Endothelial cell (in vitro differentiated cells): ENCODE data around the gene RHOF. TPM values are rescaled to one million over a fixed set of nuclear protein-coding genes. Genes with fewer than 3 reads are reported as not detected.

Source experiments
- DNase-seq: peaks from one replicate; pipeline ENCODE4 v3.0.0; 2021; ENCODE audit warnings: low spot score
- H3K27ac Mint-ChIP-seq: one replicate; pipeline ENCODE4 v1.8.0; 2021; ENCODE audit warnings: mixed read lengths, inconsistent platforms; ENCODE audit not compliant: unreplicated experiment
- H3K27me3 Mint-ChIP-seq: one replicate; pipeline ENCODE4 v1.8.0; 2021; ENCODE audit warnings: mild to moderate bottlenecking, moderate library complexity, mixed read lengths, inconsistent platforms; ENCODE audit not compliant: unreplicated experiment
- H3K36me3 Mint-ChIP-seq: one replicate; pipeline ENCODE4 v1.8.0; 2021; ENCODE audit warnings: mild to moderate bottlenecking, low read depth, mixed read lengths, inconsistent platforms; ENCODE audit not compliant: unreplicated experiment
- H3K4me1 Mint-ChIP-seq: one replicate; pipeline ENCODE4 v1.8.0; 2021; ENCODE audit warnings: mild to moderate bottlenecking, mixed read lengths, inconsistent platforms; ENCODE audit not compliant: unreplicated experiment
- H3K4me3 Mint-ChIP-seq: one replicate; pipeline ENCODE4 v1.8.0; 2021; ENCODE audit warnings: mild to moderate bottlenecking, mixed read lengths, inconsistent platforms; ENCODE audit not compliant: unreplicated experiment
- H3K9me3 Mint-ChIP-seq: one replicate; pipeline ENCODE4 v1.8.0; 2021; ENCODE audit warnings: mixed read lengths, inconsistent platforms; ENCODE audit not compliant: unreplicated experiment
- total RNA-seq: library from RNA; stranded (reverse); fragmentation: NEBNext Ultra II Directional; extraction: Animal tissue kit (Norgen Biotek cat#: 25700); gene quantifications from one replicate; pipeline ENCODE4 v1.2.1, GENCODE V29; 2021; ENCODE audit not compliant: unreplicated experiment
- TF ChIP-seq, protein P1 (sequence below): fragments of 200-600 bp; sonication (generic); IDR thresholded peaks from one replicate; pipeline ENCODE4 v1.5.0; 2021; ENCODE audit warnings: antibody characterized with exemption; ENCODE audit not compliant: unreplicated experiment

Gene RHOF
- total RNA-seq, 1 donor from 2014 or later: 25.7 TPM

DNA sequence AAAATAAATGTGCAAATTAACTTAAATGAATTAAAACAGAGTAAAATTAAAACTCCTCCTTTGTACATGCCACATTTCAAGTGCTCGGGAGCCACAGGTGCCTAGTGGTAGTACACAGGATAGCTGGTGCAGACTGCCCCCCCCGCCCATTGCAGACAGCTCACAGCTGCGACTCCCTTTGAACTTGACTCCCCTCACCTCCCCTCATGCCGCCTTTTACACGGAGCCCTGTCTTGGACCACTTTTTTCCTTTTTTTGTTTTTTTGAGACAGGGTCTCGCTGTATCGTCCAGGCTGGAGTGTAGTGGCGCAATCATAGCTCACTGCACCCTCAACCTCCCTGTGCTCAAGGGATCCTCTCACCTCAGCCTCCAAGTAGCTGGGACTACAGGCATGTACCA is 21.8 kb upstream of the RHOF start:
- TF ChIP-seq, protein P1, sequence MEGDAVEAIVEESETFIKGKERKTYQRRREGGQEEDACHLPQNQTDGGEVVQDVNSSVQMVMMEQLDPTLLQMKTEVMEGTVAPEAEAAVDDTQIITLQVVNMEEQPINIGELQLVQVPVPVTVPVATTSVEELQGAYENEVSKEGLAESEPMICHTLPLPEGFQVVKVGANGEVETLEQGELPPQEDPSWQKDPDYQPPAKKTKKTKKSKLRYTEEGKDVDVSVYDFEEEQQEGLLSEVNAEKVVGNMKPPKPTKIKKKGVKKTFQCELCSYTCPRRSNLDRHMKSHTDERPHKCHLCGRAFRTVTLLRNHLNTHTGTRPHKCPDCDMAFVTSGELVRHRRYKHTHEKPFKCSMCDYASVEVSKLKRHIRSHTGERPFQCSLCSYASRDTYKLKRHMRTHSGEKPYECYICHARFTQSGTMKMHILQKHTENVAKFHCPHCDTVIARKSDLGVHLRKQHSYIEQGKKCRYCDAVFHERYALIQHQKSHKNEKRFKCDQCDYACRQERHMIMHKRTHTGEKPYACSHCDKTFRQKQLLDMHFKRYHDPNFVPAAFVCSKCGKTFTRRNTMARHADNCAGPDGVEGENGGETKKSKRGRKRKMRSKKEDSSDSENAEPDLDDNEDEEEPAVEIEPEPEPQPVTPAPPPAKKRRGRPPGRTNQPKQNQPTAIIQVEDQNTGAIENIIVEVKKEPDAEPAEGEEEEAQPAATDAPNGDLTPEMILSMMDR: no peak
- H3K4me3 Mint-ChIP-seq: no peak overlapping the region
- peaks cover 29% of the 10 kb centered on the region for H3K36me3 Mint-ChIP-seq
- H3K27ac Mint-ChIP-seq: no peak overlapping the region
- peaks cover 17% of the 10 kb centered on the region for H3K4me1 Mint-ChIP-seq
- peaks cover 5% of the 10 kb centered on the region for H3K27me3 Mint-ChIP-seq
- H3K9me3 Mint-ChIP-seq: no peaks in the 10 kb centered on the region
- DNase-seq: no peak

DNA sequence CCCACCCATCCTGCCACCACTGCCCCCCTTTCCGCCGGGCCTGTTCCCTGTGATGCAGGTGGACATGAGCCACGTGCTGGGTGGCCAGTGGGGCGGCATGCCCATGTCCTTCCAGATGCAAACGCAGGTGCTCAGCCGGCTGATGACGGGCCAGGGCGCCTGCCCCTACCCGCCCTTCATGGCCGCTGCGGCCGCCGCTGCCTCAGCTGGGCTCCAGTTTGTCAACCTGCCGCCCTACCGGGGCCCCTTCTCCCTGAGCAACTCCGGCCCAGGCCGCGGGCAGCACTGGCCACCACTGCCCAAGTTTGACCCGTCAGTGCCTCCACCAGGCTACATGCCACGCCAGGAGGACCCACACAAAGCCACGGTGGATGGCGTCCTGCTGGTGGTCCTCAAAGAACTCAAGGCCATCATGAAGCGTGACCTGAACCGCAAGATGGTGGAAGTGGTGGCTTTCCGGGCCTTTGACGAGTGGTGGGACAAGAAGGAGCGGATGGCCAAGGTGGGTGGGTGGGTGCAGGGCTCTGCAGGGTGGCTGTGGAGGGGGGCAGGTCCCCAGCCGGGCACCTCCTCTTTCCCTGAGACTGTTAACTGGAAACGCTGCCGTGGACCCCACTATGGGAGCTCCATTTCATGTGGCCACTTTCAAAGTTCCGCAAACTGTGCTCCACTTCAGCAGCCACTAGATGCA is 21.1 kb upstream of the RHOF start:
- H3K27ac Mint-ChIP-seq: no peak overlapping the region
- H3K36me3 Mint-ChIP-seq: peaks cover 30% of the 10 kb centered on the region
- DNase-seq: no peak
- H3K9me3 Mint-ChIP-seq: no peaks in the 10 kb centered on the region
- TF ChIP-seq, protein P1: no peak
- peaks cover 5% of the 10 kb centered on the region for H3K27me3 Mint-ChIP-seq
- no peak overlapping the region for H3K4me3 Mint-ChIP-seq
- H3K4me1 Mint-ChIP-seq: peaks cover 17% of the 10 kb centered on the region

DNA sequence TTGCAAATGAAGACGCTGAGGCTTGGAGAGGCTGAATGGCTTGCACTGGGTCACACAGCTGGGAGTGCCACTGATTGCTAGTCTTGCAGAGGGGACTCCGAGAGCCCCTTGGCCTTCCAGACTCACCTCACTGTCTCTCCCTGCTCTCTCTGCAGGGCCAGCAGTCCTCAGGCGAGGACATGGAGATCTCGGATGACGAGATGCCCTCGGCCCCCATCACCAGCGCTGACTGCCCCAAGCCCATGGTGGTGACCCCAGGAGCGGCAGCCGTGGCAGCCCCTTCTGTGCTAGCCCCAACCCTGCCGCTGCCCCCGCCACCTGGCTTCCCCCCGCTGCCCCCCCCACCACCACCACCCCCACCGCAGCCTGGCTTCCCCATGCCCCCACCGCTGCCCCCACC is 20.5 kb upstream of the RHOF start:
- H3K4me1 Mint-ChIP-seq: peaks cover 17% of the 10 kb centered on the region
- peak overlapping the region; percentile 79 for H3K4me3 Mint-ChIP-seq
- H3K27me3 Mint-ChIP-seq: peaks cover 9% of the 10 kb centered on the region
- no peak overlapping the region for H3K27ac Mint-ChIP-seq
- H3K36me3 Mint-ChIP-seq: peaks cover 31% of the 10 kb centered on the region
- DNase-seq: no peak
- TF ChIP-seq, protein P1: no peak
- no peaks in the 10 kb centered on the region for H3K9me3 Mint-ChIP-seq

DNA sequence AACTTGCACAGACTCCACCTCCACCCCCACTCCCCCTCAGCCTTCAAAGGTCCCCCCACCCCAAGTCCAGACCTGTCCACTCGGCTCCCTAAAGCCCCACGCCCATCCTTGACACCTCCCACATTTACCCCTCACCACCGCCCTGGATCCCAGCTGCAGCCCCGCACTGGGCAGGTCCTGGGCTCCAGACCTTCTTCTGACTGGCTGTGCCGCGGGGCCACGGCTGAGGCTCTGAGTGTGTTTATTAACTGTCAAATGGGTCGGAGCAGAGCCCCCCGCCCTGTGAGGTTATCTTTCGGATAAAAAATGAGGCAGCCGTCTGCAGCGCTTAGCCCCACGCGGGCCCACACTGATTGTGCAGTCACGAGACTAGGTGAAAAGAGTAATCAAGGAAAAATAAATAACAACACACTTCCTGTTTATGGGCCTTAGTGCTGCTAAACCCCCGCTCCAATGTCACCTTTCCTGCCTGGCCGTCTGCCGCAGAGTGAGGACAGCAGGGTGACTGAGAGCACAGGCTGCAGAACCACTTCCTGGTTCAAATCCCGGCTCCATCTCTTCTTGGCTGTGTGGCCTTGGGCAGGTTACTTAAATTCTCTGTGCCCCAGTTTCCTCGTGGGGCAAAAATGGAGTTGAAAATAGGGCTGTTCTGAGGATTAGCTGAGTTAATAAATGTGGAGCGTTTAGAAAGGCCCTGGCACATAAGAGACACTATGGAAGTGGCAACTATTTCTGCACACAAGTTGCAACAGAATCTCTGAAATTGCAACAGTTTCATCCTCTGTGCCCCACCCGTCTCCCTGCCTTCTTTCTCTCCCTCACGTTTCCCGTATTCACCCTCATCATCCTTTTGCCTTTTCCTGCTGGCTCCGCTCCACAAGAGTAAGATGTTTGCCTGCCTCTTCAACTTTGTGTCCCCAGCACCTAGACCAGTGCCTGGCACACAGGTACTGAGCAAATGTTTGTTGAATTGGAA is 19.7 kb upstream of the RHOF start:
- Mint-ChIP-seq H3K4me1 (peaks cover 17% of the 10 kb centered on the region), H3K36me3 (peaks cover 31% of the 10 kb centered on the region), H3K27me3 (peaks cover 9% of the 10 kb centered on the region), H3K27ac (peak overlapping the region; percentile 30), H3K9me3 (no peaks in the 10 kb centered on the region), H3K4me3 (peak overlapping the region; percentile 86)
- TF ChIP-seq, protein P1: no peak
- DNase-seq: no peak
